ENCODE results near the gene CFLAR.

Gene CFLAR

DNA sequence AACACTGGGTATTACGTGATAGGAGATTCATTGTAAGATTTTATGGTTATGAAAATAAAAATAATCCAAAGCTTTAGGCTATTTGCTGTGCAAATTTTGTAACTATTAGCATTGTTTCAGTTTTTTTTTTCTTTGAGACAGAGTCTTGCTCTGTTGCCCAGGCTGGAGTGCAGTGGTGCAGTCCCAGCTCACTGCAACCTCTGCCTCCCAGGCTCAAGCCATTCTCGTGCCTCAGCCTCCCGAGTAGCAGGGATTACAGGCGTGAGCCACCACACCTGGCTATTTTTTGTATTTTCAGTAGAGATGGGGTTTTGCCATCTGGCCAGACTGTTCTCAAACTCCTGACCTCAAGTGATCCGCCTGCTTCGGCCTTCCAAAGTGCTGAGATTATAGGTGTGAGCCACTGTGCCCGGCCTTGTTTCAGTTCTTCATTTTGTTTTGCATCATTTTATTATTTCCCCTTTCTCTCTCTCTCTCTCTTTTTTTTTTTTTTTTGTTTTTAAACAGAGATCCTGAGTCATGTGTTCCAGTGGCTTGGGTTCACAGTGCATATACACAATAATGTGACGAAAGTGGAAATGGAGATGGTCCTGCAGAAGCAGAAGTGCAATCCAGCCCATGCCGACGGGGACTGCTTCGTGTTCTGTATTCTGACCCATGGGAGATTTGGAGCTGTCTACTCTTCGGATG, 92.7 kb downstream of the CFLAR start:
- DNase-seq: peak in 8 of 56 donors; percentile 1 to 30 (median 2)

DNA sequence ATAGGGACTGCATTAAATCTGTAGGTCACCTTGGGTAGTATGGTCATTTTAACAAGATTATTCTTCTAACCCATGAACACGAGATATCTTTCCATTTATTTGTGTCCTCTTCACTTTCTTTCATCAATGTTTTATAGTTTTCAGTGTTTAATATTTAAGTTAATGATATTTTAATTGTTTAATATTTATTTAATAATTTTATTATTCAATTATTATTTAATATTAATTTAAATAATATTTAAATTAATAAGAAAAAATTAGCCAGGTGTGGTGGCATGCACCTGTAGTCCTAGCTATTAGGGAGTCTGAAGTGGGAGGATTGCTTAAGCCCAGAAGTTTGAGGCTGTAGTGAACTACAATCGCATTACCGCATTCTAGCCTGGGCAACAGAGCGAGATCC, 100.0 kb downstream of the CFLAR start:
- DNase-seq: no peak

DNA sequence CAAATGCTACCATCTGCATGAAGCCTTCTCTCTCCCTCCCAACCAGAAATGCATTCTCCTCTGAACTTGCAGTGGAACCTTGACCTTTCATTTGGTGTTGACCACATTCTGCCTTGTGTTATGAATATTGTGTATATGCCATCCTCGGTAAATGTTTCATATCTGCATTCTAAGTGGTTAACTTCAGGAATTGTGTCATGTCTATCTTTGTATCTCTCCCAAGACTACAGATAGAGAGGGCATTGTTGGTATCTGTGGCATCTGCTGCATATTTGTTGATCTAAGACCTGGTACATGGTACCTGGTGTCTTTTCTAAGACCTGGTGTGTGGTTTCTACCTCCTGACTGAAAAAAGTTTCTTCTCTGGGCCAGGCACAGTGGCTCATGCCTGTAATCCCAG, 101.0 kb downstream of the CFLAR start:
- DNase-seq: no peak

DNA sequence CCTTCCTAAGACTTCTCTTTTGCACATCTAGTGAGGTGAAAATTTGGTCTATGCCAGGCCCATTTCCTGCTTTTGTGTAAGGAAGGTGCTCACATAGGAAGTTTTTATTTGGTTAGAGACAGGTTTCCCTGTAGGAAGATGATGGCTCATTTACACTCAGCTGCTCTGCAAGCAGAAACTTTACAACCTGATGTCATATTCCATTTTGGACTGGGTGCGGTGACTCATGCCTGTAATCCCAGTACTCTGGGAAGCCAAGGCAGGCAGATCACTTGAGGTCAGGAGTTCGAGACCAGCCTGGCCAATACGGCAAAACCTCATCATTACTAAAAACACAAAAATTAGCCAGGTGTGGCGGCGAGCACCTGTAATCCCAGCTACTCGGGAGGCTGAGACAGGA, 102.8 kb downstream of the CFLAR start:
- no peak for DNase-seq

DNA sequence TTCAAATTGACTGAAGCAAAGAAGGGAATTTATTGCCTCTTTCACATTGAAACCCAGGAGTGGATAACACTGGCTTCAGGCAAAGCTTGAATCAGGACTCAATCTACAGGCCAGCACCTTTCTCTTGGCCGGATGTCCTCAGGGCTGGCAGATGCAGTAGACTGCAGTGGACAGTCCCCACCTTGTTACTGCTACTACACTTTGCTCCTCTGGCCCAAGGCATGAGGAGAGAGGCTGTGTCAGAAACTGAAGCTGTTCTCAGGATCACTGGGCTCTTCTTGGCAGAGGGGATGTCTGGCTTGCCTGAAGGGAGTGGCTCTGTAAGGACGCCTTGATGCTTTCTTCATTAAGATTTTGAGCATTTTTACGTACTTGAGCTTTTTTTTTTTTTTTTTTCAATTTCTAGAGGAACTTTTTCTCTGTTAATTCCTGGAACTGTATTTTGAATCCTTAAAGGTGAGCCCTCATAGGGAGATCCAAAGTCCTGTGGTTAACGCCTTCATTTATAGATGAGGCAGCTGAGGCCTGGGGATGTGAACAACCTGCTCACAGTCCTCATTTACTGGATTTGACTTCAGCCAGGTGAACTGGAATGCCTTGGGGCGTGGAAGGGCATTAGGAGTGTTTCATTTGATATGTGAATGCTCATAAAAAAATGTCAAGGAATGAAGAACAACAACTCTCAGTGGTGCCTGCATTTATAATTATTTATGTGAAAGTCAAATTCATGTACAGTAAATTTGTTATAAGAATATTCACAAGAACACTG, 103.5 kb downstream of the CFLAR start:
- no peak for DNase-seq

DNA sequence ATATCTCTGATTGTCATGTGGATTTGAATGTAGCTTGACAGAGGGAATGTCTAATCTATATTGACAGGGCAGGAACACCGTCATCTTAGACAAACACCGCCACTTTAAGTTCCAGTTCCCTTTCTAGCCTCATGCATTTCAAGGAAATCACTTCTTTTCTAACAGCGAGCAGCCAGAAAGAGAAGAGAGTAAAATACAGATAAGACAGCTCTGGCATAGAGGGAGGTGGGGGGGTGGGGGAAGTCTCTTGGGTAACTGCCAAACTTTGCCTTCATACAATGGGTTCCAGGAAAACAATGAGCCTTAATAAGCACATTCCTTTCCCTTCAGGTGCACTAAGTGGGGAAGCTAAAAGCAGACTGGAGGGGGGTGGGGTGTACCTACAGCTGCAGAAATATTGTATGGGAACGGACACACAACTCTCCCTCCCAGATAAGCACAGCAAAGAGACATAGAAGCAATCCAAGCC, 104.2 kb downstream of the CFLAR start:
- DNase-seq: peak in 9 of 56 donors; percentile 2 to 40 (median 17)

DNA sequence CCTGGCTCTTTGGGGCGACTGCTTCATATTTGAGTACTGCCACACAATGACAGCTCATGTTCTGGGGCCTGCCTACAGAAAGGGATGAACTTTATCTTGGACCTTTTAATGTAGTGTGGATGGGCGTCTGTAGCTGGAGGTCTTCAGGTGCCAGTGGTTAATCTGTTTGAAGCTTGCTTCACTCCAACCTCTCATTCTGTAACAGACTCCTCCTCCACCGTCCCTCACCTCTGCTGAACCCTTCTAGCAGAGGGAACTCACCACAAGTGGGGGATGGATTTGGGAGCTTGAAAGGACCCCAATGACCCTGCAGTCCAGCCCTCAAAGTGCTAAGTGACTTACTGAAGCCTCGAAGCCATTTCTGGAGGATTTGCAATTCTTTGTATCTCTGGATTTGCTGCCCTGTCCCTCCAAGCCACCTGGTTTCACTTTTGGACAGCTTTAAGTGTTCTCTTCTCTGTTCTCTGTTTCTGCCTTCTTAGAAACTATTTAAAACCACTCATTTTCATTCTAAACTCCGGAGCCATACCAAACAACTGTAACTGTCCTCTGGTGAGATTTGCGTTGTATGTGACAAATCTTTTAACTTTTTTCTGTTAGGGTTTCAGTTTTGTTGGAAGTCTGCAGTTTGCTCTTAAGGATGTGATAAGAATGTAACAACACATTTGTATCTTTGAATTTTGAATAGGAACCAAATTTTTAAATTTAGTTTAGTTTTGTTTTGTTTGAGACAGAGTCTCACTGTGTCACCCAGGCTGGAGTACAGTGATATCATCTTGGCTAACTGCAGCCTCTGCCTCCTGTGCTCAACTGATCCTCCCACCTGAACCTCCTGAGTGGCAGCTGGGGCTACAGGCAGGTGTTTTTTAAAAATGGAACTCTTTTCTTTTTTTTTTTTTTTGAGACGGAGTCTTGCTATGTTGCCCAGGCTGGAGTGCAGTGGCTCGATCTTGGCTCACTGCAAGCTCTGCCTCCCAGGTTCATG, 107.4 kb downstream of the CFLAR start:
- no peak for DNase-seq

All from nucleus accumbens (tissue), 56 donors.